HG03025 (cell line): Measurements from ENCODE around the gene TPCN1.
"Not testable (repeated sequence)": the region's sequence is repeated elsewhere in the genome, so short reads cannot be mapped to it uniquely, and the experiment has no call there.

Source experiments
- ATAC-seq: cut with Tn5 transposase; IDR thresholded peaks from one replicate; pipeline ENCODE4 v1.9.1; 2021; ENCODE audit warnings: mild to moderate bottlenecking, moderate library complexity; ENCODE audit not compliant: unreplicated experiment, low FRiP score

The TPCN1 gene

GRCh38 chr12:113195598-113195997 is 25.7 kb upstream of the TPCN1 start:
- no peak for ATAC-seq

GRCh38 chr12:113196582-113196981 is 24.7 kb upstream of the TPCN1 start:
- ATAC-seq = no peak

- peak; percentile 75 for ATAC-seq
These were observed 24.3 kb upstream of the TPCN1 start for GRCh38 chr12:113196990-113197389.

- ATAC-seq = no peak
These were observed 23.7 kb upstream of the TPCN1 start for GRCh38 chr12:113197518-113198077.

- no peak for ATAC-seq
These were observed 23.0 kb upstream of the TPCN1 start for GRCh38 chr12:113198296-113198695.

GRCh38 chr12:113200021-113200797 is 21.1 kb upstream of the TPCN1 start:
- ATAC-seq = no peak

GRCh38 chr12:113201187-113202177 is 19.8 kb upstream of the TPCN1 start:
- no peak for ATAC-seq

GRCh38 chr12:113202300-113203075 is 18.8 kb upstream of the TPCN1 start:
- no peak for ATAC-seq

- ATAC-seq = no peak
These were observed 17.2 kb upstream of the TPCN1 start for GRCh38 chr12:113203852-113204760.

- no peak for ATAC-seq
These were observed 16.5 kb upstream of the TPCN1 start for GRCh38 chr12:113204804-113205203.

GRCh38 chr12:113206802-113207201 is 14.5 kb upstream of the TPCN1 start:
- not testable (repeated sequence) for ATAC-seq

GRCh38 chr12:113207613-113208040 is 13.6 kb upstream of the TPCN1 start:
- peak; percentile 5 for ATAC-seq

- ATAC-seq = peak; percentile 81
These were observed 13.0 kb upstream of the TPCN1 start for GRCh38 chr12:113208041-113208934.

- no peak for ATAC-seq
These were observed 10.1 kb upstream of the TPCN1 start for GRCh38 chr12:113211160-113211559.

GRCh38 chr12:113214895-113215400 is 6.3 kb upstream of the TPCN1 start:
- ATAC-seq = no peak

- no peak for ATAC-seq
These were observed 5.2 kb upstream of the TPCN1 start for GRCh38 chr12:113216027-113216426.

GRCh38 chr12:113220593-113221180 is 577 bp upstream of the TPCN1 start:
- no peak for ATAC-seq
